Left renal pelvis (tissue), 4 donors: Measurements from ENCODE around the gene SDK2. TPM values are rescaled to one million over a fixed set of nuclear protein-coding genes. Genes with fewer than 3 reads are reported as not detected.

Source experiments
- DNase-seq, 4 donors: peaks; one replicate each; pipeline ENCODE4 v3.0.0-alpha.2; 2013; ENCODE audit warnings: low read depth in 4 of 4, low spot score in 3 of 4
- polyA plus RNA-seq, 4 donors: library from polyadenylated mRNA; unstranded; fragments of 120-200 nt; gene quantifications; one replicate each; pipeline ENCODE4 v1.2.1, GENCODE V29; 2013; ENCODE audit not compliant: insufficient read length in 4 of 4

Gene SDK2
- polyA plus RNA-seq, 4 donors, result 6.8 to 9.6 (median 9.3) TPM

- no peak for DNase-seq
Measured at GRCh38 chr17:73566905-73567782, 77.1 kb downstream of the SDK2 start.

DNA sequence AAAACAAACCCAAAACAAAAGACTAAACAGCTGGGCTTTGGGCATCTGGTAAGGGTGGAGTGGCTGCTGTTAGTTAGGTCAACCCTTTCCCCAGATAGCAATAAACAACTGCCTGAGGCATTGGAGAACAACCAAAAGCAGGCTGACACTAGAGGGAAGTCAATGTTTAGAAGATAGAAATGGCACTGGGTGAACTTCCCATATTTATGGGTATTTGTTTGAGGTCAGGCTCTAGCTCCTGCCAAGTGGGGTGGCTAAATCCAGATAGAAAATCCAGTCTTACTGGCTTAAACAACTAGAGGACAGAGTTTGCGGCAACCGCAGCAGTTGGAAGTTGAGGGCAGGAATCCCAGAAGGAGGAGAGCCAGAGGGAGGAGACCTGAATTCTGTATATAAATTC is 79.4 kb downstream of the SDK2 start:
- DNase-seq, result no peak

DNA sequence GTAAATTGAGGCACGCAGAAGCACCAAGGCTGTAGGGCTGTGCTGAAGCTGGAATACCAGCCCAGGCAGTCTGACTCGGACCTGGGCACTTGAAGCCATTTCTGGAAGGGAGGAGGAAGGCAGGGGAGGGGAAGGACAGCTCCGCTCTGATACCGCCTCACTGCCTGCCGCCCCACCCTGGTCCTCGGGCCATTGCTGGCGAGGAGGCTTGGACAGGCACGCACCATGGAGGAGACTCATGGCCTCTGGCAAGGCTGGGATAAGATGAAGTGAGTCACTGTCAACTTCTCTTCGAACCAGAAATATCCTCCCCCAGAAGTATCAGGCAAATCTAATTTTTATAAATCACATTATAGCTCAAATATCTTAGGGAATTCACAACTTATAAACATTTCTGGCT is 81.3 kb downstream of the SDK2 start:
- DNase-seq, result no peak

DNA sequence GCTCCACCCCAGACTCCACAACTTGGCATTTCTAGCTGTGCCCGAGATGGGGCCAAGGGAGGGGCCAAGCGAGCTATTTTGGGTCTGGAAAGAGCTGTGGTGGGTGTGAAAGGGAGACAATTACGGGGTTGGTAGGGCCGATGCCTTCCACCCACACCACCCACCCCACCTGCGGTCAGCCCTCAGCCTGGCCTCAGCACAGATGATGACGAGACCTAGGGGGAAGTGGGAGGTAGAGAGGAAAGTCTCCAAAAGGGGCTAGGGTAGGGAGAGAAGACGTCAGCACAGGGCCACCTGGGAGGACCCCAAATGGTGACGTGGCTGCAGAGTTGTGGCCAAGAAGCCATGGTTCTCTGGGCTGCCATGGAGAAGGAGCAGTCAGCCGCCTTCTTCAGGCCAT is 83.1 kb downstream of the SDK2 start:
- DNase-seq, result no peak

DNA sequence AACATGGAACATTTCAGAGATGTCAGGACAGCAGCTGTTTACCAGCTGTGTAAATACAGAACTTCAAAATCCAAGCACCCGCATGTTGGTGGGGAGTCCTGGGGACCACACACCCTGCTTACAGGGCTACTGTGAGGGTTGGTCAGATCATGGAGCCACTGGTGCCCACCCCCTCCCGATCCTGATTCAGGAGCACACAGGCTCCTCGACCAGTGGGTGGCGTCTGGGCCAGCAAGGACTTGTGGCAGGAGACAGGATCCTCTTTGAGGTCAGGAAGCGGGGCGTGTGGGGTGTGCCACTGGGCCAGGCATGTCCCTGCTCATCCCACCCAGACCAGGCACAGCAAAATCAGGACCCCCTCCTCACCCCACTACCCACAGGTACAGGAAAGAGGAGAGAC is 83.6 kb downstream of the SDK2 start:
- no peak for DNase-seq

GRCh38 chr17:73559532-73559931 is 84.7 kb downstream of the SDK2 start:
- DNase-seq, result no peak

DNA sequence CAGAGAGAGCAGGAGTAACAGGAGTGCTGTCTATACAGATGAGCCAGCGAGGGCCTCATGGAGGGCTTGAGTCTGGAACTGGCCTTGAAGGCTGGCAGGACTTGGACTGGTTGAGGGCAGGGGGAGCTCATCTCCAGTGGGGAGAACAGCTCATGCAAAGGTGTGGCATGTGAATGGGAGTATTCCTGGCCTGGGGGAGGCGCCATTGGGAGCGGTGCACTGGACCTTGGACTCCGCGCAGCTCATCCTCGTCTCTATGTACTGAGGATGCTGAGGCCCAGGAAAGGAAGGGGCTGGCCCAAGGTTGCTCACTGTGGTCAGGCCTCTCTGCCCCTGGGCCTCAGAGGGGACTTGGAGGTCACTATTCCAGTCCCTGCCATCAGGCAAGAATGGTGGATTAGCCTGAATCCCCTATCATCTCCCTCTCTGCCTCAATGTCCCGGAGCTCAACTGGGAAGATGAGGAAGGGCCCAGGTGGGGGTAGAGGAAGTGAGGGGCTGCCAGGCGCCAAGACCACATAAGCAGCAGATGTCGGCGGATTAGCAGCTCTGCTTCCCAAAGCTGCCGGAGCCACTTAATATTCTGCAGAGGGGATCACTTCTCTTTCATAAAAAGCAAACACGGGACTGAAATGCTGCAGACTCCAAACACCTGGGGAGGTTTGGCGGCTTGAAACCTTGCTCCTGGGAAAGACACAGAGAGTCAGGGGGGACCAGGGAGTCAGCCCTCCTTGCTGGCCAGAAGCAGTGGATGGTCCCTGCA is 88.9 kb downstream of the SDK2 start:
- no peak for DNase-seq

GRCh38 chr17:73554498-73554897 is 89.7 kb downstream of the SDK2 start:
- DNase-seq, result no peak

- DNase-seq, result no peak
Measured at GRCh38 chr17:73553311-73553710, 90.9 kb downstream of the SDK2 start.

- no peak for DNase-seq
Measured at GRCh38 chr17:73552300-73553048, 91.8 kb downstream of the SDK2 start.

- no peak for DNase-seq
Measured at GRCh38 chr17:73551759-73552158, 92.5 kb downstream of the SDK2 start.

DNA sequence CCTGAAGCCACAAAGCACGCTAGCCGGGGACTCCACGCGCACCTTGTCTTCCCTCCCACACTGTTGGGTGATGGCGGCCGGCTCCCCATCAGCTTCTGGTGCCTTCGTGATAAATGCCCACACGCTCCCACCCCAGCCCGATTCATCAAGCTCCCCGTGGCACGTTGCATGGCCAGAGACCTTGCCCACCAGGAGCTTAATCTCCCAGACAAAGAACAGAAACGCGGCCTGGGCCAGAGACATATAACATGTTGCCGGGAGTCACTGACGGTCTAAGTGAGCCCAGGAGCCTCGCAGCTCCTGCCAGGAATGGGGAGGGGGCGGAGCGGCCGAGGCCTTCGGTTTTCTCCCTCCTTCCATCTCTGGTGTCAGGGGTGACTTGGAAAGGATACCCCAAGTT is 93.1 kb downstream of the SDK2 start:
- DNase-seq, result no peak

- no peak for DNase-seq
Measured at GRCh38 chr17:73550556-73550955, 93.7 kb downstream of the SDK2 start.

DNA sequence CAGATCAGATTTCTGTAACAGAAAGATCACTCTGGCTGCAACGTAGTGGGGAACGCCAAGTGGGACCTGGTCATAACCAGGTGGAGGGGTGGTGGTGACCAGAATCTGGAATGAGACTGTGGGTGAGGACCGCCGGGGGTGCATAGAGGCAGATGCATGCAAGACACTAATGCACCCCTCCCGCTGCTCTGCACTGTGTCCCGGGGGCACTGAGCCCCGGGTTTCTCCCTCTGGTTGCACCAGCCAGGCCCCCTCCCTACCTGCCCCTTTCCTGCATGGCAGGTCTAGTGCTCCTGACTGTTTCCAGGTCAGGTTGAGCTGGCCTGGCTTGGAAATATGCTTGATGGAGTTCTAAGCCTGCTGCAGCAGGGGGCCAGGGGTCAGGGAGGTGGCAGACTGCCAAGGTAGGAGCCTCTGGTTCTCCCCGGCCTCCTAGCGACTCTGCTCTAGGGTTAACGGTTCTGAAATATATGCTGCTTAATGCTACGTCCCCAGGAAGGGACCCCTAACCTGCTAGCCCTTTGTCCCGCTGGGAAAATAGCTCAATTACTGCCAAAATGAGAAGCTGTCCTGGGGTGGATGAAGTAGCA is 94.3 kb downstream of the SDK2 start:
- no peak for DNase-seq

GRCh38 chr17:73548620-73549311 is 95.5 kb downstream of the SDK2 start:
- no peak for DNase-seq

GRCh38 chr17:73547790-73548189 is 96.5 kb downstream of the SDK2 start:
- DNase-seq, result no peak

DNA sequence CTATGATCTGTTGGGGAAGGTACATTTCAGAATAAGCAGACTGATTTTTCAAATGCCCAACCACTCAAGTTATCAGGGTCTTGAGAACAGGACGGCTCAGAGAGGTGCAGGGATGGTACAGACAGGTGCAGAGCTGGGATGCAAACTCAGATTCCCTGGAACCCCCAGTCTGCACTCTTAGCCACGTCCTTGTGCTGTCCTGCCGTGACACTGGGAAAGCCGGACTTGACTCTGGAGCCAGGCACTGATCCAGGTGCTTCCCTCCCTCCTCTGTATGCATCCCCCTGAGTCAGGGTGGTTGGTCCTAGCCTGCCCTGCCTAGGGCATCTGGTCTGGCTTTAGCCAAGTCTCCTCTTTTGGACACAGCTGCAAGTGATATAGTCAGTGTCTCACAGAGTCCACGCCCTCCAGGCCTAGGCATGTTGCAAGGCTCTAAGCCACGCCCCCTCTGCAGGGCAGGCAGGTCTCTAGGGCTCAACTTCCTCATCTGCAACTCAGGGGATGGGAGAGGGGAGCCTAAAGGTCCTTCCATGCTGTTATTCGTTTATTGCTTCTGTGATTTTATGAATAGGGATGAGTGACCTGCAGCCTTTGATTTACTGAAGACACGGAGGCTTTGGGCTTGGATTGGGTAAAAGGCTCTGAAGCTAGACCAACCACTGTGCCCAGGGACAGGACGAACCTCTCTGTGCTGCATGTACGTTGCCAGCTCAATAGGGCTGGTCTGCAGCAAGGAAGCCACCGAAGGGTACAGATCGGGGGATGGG is 97.3 kb downstream of the SDK2 start:
- no peak for DNase-seq

DNA sequence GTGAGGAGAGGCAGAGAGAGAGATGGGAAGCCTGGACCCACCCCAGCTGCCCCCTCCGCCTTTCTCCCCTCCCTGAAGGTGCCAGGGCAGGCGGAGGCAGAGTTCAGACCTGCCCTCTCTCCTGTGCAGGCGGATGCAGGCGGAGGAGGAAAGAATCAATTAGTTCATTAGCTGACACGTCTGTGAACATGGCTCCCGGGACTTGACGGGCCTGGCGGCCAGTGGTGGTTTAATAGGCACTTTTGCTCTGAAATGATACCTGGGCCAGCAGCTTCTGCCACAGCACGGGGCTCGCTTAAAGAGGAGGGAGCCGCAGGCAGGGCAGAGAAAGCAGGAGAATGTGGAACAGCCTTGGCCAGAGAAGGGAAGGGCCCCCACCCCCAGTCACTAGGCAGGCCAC is 98.1 kb downstream of the SDK2 start:
- DNase-seq, result no peak
